A549 (cell line): Measurements from ENCODE around the gene ALAS1. TPM values are rescaled to one million over a fixed set of nuclear protein-coding genes. Genes with fewer than 3 reads are reported as not detected.

Experiments
- ATAC-seq, 2 experiments: fragments of 200-7000 bp in 1 of 2; fragments of >200 bp in 1 of 2; cut with Nextera tagmentation in 1 of 2; cut with Tn5 transposase in 1 of 2; 3 replicates each; pipeline versions ENCODE4 v1.8.0 to v1.9.1; 2018 to 2020; ENCODE audit warnings: mild to moderate bottlenecking in 1 of 2, moderate library complexity in 1 of 2
- CTCF ChIA-PET: fragments of 300-600 bp; sonication (Branson Sonifier 250); formaldehyde crosslinking; extraction: SDS; loops from one replicate; lab custom pipeline; 2021; ENCODE audit warnings: antibody characterized with exemption, inconsistent platforms; lab: Yijun Ruan, JAX
- POLR2A ChIA-PET: fragments of 350-600 bp; formaldehyde crosslinking; extraction: SDS; loops from one replicate; lab custom pipeline; 2021; ENCODE audit warnings: antibody characterized with exemption, inconsistent platforms; lab: Yijun Ruan, JAX
- DNase-seq, 2 experiments: peaks; one replicate each; pipeline versions ENCODE4 v3.0.0 to v3.0.0-alpha.2; 2011 to 2016; ENCODE audit warnings: low read depth in 1 of 2, low spot score in 1 of 2
- FAIRE-seq: peaks from 2 replicates; lab custom pipeline; 2011; peaks lifted over from hg19 to GRCh38; lab: Jason Lieb, UNC
- H3K27ac ChIP-seq, 2 experiments: fragments of >200 bp; sonication (Bioruptor Twin); formaldehyde crosslinking; 3 replicates each; pipeline ENCODE4 v1.5.1; 2016 to 2017
- H3K4me1 ChIP-seq: fragments of >200 bp; sonication (Bioruptor Twin); formaldehyde crosslinking; 3 replicates; pipeline ENCODE4 v1.6.1; 2016
- H3K4me2 ChIP-seq: fragments of >200 bp; sonication (Bioruptor Twin); formaldehyde crosslinking; 3 replicates; pipeline ENCODE4 v1.6.1; 2016
- H3K4me3 ChIP-seq: fragments of >200 bp; sonication (Bioruptor Twin); formaldehyde crosslinking; 3 replicates; pipeline ENCODE4 v1.5.1; 2016
- H3K9me3 ChIP-seq: fragments of >200 bp; sonication (Bioruptor Twin); formaldehyde crosslinking; 3 replicates; pipeline ENCODE4 v1.6.1; 2016
- BCL3 ChIP-seq: fragments of >200 bp; sonication (Bioruptor Twin); formaldehyde crosslinking; IDR thresholded peaks from 3 replicates; pipeline ENCODE4 v1.6.1; 2016
- FOSL2 ChIP-seq, 2 experiments: fragments of 450-650 bp in 1 of 2; fragments of >200 bp in 1 of 2; sonication (Bioruptor Twin) in 1 of 2; formaldehyde crosslinking; IDR thresholded peaks; 2 replicates each; pipeline versions ENCODE4 v1.5.0 to v1.6.1; 2016 to 2020; ENCODE audit warnings: mild to moderate bottlenecking in 1 of 2, moderate library complexity in 1 of 2
- FOXS1 ChIP-seq: fragments of 250-450 bp; sonication (Bioruptor Pico); IDR thresholded peaks from 2 replicates; pipeline ENCODE4 v1.5.0; 2020; ENCODE audit warnings: mild to moderate bottlenecking, moderate library complexity
- HES2 ChIP-seq: fragments of >200 bp; sonication (Bioruptor Twin); formaldehyde crosslinking; IDR thresholded peaks from 2 replicates; pipeline ENCODE4 v1.6.1; 2016
- HMGXB4 ChIP-seq: fragments of 250-450 bp; sonication (Bioruptor Pico); IDR thresholded peaks from 2 replicates; pipeline ENCODE4 v1.5.0; 2021; ENCODE audit warnings: mild to moderate bottlenecking, moderate library complexity, borderline replicate concordance
- MAFK ChIP-seq: fragments of 450-650 bp; IDR thresholded peaks from 2 replicates; pipeline ENCODE4 v1.6.1; 2014; ENCODE audit not compliant: partially characterized antibody
- NR3C1 ChIP-seq: fragments of >200 bp; sonication (Bioruptor Twin); formaldehyde crosslinking; IDR thresholded peaks from 3 replicates; pipeline ENCODE4 v1.6.1; 2017
- PHF8 ChIP-seq: fragments of 200-600 bp; sonication (generic); IDR thresholded peaks from 2 replicates; pipeline ENCODE4 v1.6.1; 2016; ENCODE audit warnings: low read depth, mild to moderate bottlenecking, antibody characterized with exemption, moderate library complexity, borderline replicate concordance
- RCOR1 ChIP-seq: fragments of 150-350 bp; IDR thresholded peaks from 2 replicates; pipeline ENCODE4 v1.6.1; 2014; ENCODE audit warnings: antibody characterized with exemption, low read length, low read depth
- RFX5 ChIP-seq: fragments of 450-650 bp; IDR thresholded peaks from 2 replicates; pipeline ENCODE4 v1.7.1; 2014; ENCODE audit warnings: antibody characterized with exemption, mild to moderate bottlenecking, moderate library complexity
- TFCP2L1 ChIP-seq: fragments of 250-450 bp; sonication (Bioruptor Pico); IDR thresholded peaks from 2 replicates; pipeline ENCODE4 v1.5.0; 2021; ENCODE audit warnings: mild to moderate bottlenecking
- TP53 ChIP-seq: fragments of 250-450 bp; sonication (Bioruptor Pico); IDR thresholded peaks from 2 replicates; pipeline ENCODE4 v1.5.0; 2021; ENCODE audit warnings: mild to moderate bottlenecking, moderate library complexity
- ZC3H11A ChIP-seq: fragments of 450-650 bp; IDR thresholded peaks from 2 replicates; pipeline ENCODE4 v1.6.1; 2014; ENCODE audit warnings: antibody characterized with exemption, mild to moderate bottlenecking
- ZSCAN20 ChIP-seq: fragments of 250-450 bp; sonication (Bioruptor Pico); IDR thresholded peaks from 2 replicates; pipeline ENCODE4 v1.8.0; 2022; ENCODE audit warnings: mild to moderate bottlenecking, moderate library complexity
- WGBS: methylation state at CpG from one replicate; pipeline ENCODE4 v1.1.6; 2017; ENCODE audit errors: missing lambda C conversion rate; 5-methylcytosine and 5-hydroxymethylcytosine counted together
- polyA plus RNA-seq, 4 experiments: library from polyadenylated mRNA; depleted of rRNA in 3 of 4; stranded (reverse); fragments of >200 nt; fragmentation: RNase III in 1 of 4; extraction: RNeasy Plus Mini Kit Qiagen cat#74134 plus additional on column Dnase treatment in 1 of 4; gene quantifications; 2 replicates in 3 of 4; 3 replicates in 1 of 4; pipeline ENCODE4 v1.2.3, GENCODE V29; 2011 to 2017

ALAS1 gene
- polyA plus RNA-seq, 2 of the 4 experiments (the other 2 are of a cell fraction) = 56.8 to 63.7 TPM

- TF ChIP-seq MAFK (peak; percentile 26), TP53 (CRISPR knock-in tag) (no peak)
- DNase-seq = no peak
- no peaks in the 10 kb centered on the region for H3K9me3 ChIP-seq
- ChIA-PET POLR2A (no interaction called here), CTCF (interaction anchor here (1.2 to 1.9 kb wide), 3 partner anchors 42 to 233 kb away, joined by 3 to 6 read pairs (median 3); partner anchors contain the start of gene RRP9)
- FAIRE-seq = no peak
- H3K4me1 ChIP-seq = peaks cover 15% of the 10 kb centered on the region; the same call in 2 of the 3 replicates
- H3K4me3 ChIP-seq = no peak overlapping the region
- no peak overlapping the region for H3K4me2 ChIP-seq
- 73% methylated on average over 8 of the region's 9 CpGs for WGBS
- no peak overlapping the region for H3K27ac ChIP-seq
- ATAC-seq = no peak
Observed at GRCh38 chr3:52174896-52175295, 23.1 kb upstream of the ALAS1 start.

GRCh38 chr3:52175416-52176179 lies 22.4 kb upstream of the ALAS1 start:
- POLR2A ChIA-PET = no interaction called here
- CTCF ChIA-PET = interaction anchor here (1.9 kb wide), 1 partner anchor 45 kb away, joined by 6 read pairs; no protein-coding TSS in a partner anchor
- FAIRE-seq (no peak), ATAC-seq (no peak), DNase-seq (no peak)
- WGBS = 77% methylated on average over 10 of the region's 14 CpGs
- Histone ChIP-seq H3K27ac (no peak overlapping the region), H3K9me3 (no peaks in the 10 kb centered on the region), H3K4me2 (no peak overlapping the region), H3K4me3 (no peak overlapping the region), H3K4me1 (peaks cover 15% of the 10 kb centered on the region; the same call in 2 of the 3 replicates)
- TF ChIP-seq HES2 (no peak), FOSL2 (IDR thresholded peaks at IDR 0.05) (no peak), FOSL2 (CRISPR knock-in tag; IDR thresholded peaks at IDR 0.05) (peak; percentile 29; the same call in 1 of the 2 replicates)

GRCh38 chr3:52176180-52176752 lies 21.7 kb upstream of the ALAS1 start:
- ChIA-PET POLR2A (no interaction called here), CTCF (interaction anchor here (1.0 to 1.9 kb wide), 2 partner anchors 43 to 44 kb away, joined by 3 to 6 read pairs; no protein-coding TSS in a partner anchor)
- no peak for FAIRE-seq
- H3K4me2 ChIP-seq = no peak overlapping the region
- peaks cover 10% of the 10 kb centered on the region; the same call in 2 of the 3 replicates for H3K4me1 ChIP-seq
- 78% methylated on average over 6 of the region's 8 CpGs for WGBS
- H3K9me3 ChIP-seq = no peaks in the 10 kb centered on the region
- H3K27ac ChIP-seq = no peak overlapping the region
- TF ChIP-seq BCL3 (no peak), RCOR1 (no peak), TFCP2L1 (CRISPR knock-in tag) (no peak), FOXS1 (CRISPR knock-in tag) (no peak), ZSCAN20 (no peak), ZC3H11A (no peak), RFX5 (no peak), HMGXB4 (CRISPR knock-in tag) (no peak), NR3C1 (no peak), PHF8 (no peak)
- no peak overlapping the region for H3K4me3 ChIP-seq
- no peak for DNase-seq
- no peak; a peak in 1 of 6 replicates for ATAC-seq
